SU-DHL-6 (cell line): Measurements from ENCODE around the gene RIPPLY2.

Source experiments
- H2AFZ ChIP-seq: fragments of 200-600 bp; sonication (generic); 2 replicates; pipeline ENCODE4 v1.6.1; 2014; ENCODE audit warnings: low read depth, mild to moderate bottlenecking, moderate library complexity, mixed read lengths, antibody characterized with exemption, low read length; ENCODE audit not compliant: severe bottlenecking
- H3F3A ChIP-seq: fragments of 200-600 bp; shearing (Covaris generic); 2 replicates; pipeline ENCODE4 v1.6.0; 2016; ENCODE audit warnings: antibody characterized with exemption, mild to moderate bottlenecking; ENCODE audit not compliant: insufficient read depth
- H3K27ac ChIP-seq: fragments of 200-600 bp; sonication (generic); 2 replicates; pipeline ENCODE4 v1.5.1; 2016; ENCODE audit warnings: low read depth, mild to moderate bottlenecking, low read length, moderate library complexity, mixed read lengths
- H3K27me3 ChIP-seq: fragments of 200-600 bp; sonication (generic), shearing (Covaris generic); 2 replicates; pipeline ENCODE4 v1.6.0; 2014; ENCODE audit warnings: mild to moderate bottlenecking, low read length
- H3K36me3 ChIP-seq: fragments of 200-600 bp; sonication (generic); 2 replicates; pipeline ENCODE4 v1.6.1; 2014; ENCODE audit warnings: mild to moderate bottlenecking, low read length, mixed read lengths
- H3K4me2 ChIP-seq: fragments of 300-600, 200-600 bp; shearing (Covaris generic), sonication (generic); 2 replicates; pipeline ENCODE4 v1.6.0; 2014; ENCODE audit warnings: low read length, low read depth, mild to moderate bottlenecking; ENCODE audit not compliant: poor library complexity, severe bottlenecking
- H3K4me3 ChIP-seq: fragments of 200-600 bp; sonication (generic); 2 replicates; pipeline ENCODE4 v1.5.1; 2014; ENCODE audit warnings: antibody characterized with exemption, low read length, mild to moderate bottlenecking, mixed read lengths; ENCODE audit not compliant: insufficient read depth, poor library complexity, severe bottlenecking
- H3K79me2 ChIP-seq: fragments of 200-600 bp; sonication (generic); 2 replicates; pipeline ENCODE4 v1.6.1; 2014; ENCODE audit warnings: mild to moderate bottlenecking, low read length, moderate library complexity; ENCODE audit not compliant: insufficient read depth
- H3K9ac ChIP-seq: fragments of 200-600 bp; sonication (generic); 2 replicates; pipeline ENCODE4 v1.7.0; 2014; ENCODE audit warnings: mild to moderate bottlenecking, low read length
- H3K9me2 ChIP-seq: fragments of 200-600 bp; sonication (generic); replicated peaks from 2 replicates; pipeline ENCODE4 v1.6.1; 2014; ENCODE audit warnings: low read length; ENCODE audit not compliant: insufficient read depth
- H3K9me3 ChIP-seq: fragments of 200-600 bp; sonication (generic); 2 replicates; pipeline ENCODE4 v1.6.1; 2014; ENCODE audit warnings: low read length, mixed read lengths; ENCODE audit not compliant: insufficient read depth
- H4K20me1 ChIP-seq: fragments of 200-600 bp; sonication (generic); 2 replicates; pipeline ENCODE4 v1.6.1; 2014; ENCODE audit warnings: low read depth, mild to moderate bottlenecking, antibody characterized with exemption, low read length, moderate library complexity, mixed read lengths
- EZH2phosphoT487 ChIP-seq: fragments of 200-600 bp; sonication (generic), shearing (Covaris generic); conservative IDR thresholded peaks from 2 replicates; pipeline ENCODE4 v1.6.1; 2018; ENCODE audit warnings: mild to moderate bottlenecking, antibody characterized with exemption, low read length, moderate library complexity, mixed read lengths
- TF ChIP-seq, protein P1 (sequence below): fragments of 200-600 bp; sonication (generic); IDR thresholded peaks from one replicate; pipeline ENCODE4 v1.5.1; 2017; ENCODE audit warnings: antibody characterized with exemption, mild to moderate bottlenecking, low read length, moderate library complexity; ENCODE audit not compliant: insufficient read depth, poor library complexity, severe bottlenecking

The RIPPLY2 gene

GRCh38 chr6:83822629-83823169 is 30.5 kb upstream of the RIPPLY2 start:
- TF ChIP-seq EZH2phosphoT487: no peak
- TF ChIP-seq, protein P1, sequence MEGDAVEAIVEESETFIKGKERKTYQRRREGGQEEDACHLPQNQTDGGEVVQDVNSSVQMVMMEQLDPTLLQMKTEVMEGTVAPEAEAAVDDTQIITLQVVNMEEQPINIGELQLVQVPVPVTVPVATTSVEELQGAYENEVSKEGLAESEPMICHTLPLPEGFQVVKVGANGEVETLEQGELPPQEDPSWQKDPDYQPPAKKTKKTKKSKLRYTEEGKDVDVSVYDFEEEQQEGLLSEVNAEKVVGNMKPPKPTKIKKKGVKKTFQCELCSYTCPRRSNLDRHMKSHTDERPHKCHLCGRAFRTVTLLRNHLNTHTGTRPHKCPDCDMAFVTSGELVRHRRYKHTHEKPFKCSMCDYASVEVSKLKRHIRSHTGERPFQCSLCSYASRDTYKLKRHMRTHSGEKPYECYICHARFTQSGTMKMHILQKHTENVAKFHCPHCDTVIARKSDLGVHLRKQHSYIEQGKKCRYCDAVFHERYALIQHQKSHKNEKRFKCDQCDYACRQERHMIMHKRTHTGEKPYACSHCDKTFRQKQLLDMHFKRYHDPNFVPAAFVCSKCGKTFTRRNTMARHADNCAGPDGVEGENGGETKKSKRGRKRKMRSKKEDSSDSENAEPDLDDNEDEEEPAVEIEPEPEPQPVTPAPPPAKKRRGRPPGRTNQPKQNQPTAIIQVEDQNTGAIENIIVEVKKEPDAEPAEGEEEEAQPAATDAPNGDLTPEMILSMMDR: no peak
- H3K36me3 ChIP-seq: no peaks in the 10 kb centered on the region
- H2AFZ ChIP-seq: no peak overlapping the region
- 0 out of 2 replicates have a peak, but pooled peaks cover 3% of the 10 kb centered on the region for H3K27me3 ChIP-seq
- no peak overlapping the region for H3K9ac ChIP-seq
- no peaks in the 10 kb centered on the region for H4K20me1 ChIP-seq
- H3K9me2 ChIP-seq: no peaks in the 10 kb centered on the region
- no peaks in the 10 kb centered on the region for H3F3A ChIP-seq
- H3K79me2 ChIP-seq: no peaks in the 10 kb centered on the region
- H3K27ac ChIP-seq: no peak overlapping the region
- no peak overlapping the region for H3K4me3 ChIP-seq
- H3K4me2 ChIP-seq: no peak overlapping the region
- H3K9me3 ChIP-seq: no peaks in the 10 kb centered on the region

- H3K4me2 ChIP-seq: no peak overlapping the region
- H3K9me2 ChIP-seq: no peaks in the 10 kb centered on the region
- no peaks in the 10 kb centered on the region for H3F3A ChIP-seq
- TF ChIP-seq, protein P1: no peak
- no peak for TF ChIP-seq EZH2phosphoT487
- H3K79me2 ChIP-seq: no peaks in the 10 kb centered on the region
- H3K4me3 ChIP-seq: no peak overlapping the region
- no peak overlapping the region for H3K27ac ChIP-seq
- H3K9ac ChIP-seq: no peak overlapping the region
- H2AFZ ChIP-seq: no peak overlapping the region
- H4K20me1 ChIP-seq: no peaks in the 10 kb centered on the region
- no peaks in the 10 kb centered on the region for H3K9me3 ChIP-seq
- 0 out of 2 replicates have a peak, but pooled peaks cover 3% of the 10 kb centered on the region for H3K27me3 ChIP-seq
- no peaks in the 10 kb centered on the region for H3K36me3 ChIP-seq
These were observed 28.8 kb upstream of the RIPPLY2 start for GRCh38 chr6:83824388-83824801.

GRCh38 chr6:83824831-83825230 is 28.3 kb upstream of the RIPPLY2 start:
- Histone ChIP-seq H2AFZ (no peak overlapping the region), H3K4me3 (no peak overlapping the region), H3K9ac (no peak overlapping the region), H3K27ac (no peak overlapping the region), H3K27me3 (0 out of 2 replicates have a peak, but pooled peaks cover 3% of the 10 kb centered on the region), H3K4me2 (no peak overlapping the region), H3K36me3 (no peaks in the 10 kb centered on the region), H3K9me3 (no peaks in the 10 kb centered on the region), H3K9me2 (no peaks in the 10 kb centered on the region), H4K20me1 (no peaks in the 10 kb centered on the region), H3K79me2 (no peaks in the 10 kb centered on the region), H3F3A (no peaks in the 10 kb centered on the region)
- TF ChIP-seq, protein P1: no peak
- TF ChIP-seq EZH2phosphoT487: no peak
